HS-27A (cell line): ENCODE results near the gene MARCHF11.

Experiments used
- DNase-seq: peaks from one replicate; pipeline ENCODE4 v3.0.0-alpha.2; 2012; ENCODE audit warnings: low read depth, missing footprints

The MARCHF11 gene, protein sequence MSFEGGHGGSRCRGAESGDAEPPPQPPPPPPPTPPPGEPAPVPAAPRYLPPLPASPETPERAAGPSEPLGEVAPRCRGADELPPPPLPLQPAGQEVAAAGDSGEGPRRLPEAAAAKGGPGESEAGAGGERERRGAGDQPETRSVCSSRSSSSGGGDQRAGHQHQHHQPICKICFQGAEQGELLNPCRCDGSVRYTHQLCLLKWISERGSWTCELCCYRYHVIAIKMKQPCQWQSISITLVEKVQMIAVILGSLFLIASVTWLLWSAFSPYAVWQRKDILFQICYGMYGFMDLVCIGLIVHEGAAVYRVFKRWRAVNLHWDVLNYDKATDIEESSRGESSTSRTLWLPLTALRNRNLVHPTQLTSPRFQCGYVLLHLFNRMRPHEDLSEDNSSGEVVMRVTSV

DNA sequence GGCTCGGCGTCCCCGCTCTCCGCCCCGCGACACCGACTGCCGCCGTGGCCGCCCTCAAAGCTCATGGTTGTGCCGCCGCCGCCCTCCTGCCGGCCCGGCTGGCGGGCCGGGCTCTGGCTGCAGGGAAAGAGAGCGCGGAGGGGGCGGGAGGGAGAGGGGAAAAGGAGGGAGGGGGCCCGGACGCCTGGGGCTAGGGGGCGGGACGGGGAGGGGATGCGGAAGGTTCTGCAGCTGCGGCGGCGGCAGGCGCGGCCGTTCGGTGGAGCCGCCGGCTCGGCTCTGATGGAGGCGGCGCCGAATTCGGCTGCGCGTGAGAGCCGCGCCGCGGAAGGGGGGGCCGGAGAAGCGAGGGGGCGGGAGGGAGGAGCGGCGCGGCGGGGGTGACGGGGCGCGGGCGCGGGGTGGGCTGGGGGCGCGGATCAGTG lies at the start of gene MARCHF11:
MARCHF11 (minus strand) TSS at position 281 of the 425 bp plus-strand sequence; CDS start at position 65, 216 bp downstream.
- DNase-seq, result no peak

DNA sequence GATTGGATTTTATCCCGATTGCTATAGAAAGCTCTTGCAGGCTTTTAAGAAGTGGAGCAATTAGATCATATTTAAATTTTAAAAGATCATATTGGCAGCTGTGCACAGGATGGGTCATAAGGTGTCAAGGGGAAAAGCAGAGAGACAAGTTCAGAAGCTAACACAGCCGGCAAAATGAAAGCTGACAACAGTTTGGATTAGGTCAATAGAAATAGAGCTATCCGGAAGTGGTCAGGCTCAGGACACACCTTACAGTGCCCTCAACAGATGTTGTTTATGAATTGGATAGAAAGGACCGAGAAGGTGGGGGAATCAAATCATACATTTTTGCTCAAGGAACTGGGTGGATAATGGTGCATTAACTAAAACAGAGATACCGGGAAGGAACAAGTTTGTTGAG lies 46.3 kb upstream of the MARCHF11 start:
- no peak for DNase-seq

DNA sequence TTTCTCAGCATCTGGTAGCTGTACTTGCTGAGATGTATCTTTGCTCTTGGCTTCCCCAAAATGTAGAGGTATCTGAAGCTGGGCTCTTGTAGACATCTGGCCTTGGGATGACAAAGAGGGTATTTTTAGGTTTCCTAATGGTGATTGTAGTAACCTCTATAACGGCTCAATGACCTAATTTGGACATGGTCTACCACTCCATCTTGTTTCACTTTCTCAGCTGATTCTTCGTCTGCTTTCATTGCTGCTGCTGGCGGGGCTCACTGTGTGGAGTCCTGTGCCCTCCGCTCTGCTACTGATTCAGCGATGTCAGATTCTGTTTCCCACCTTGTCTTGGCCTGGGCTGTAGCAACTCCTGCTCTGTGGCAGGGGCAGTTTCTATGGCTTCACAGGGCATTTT lies 12.7 kb upstream of the MARCHF11 start:
- no peak for DNase-seq

DNA sequence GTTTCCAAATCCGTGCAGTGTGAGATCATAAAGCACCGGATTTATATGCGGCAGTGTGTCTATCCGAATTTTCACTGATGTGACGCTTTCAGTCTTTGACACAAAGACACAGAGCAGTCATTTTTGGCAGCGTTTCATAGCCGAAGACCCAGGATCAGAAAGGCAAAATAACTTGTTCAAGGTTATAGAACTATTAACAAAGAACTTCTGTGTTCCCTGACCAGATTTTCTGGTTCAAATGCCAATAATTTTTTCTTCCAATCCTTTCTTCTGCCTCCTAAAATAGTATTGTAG lies 1.1 kb upstream of the MARCHF11 start:
- no peak for DNase-seq

DNA sequence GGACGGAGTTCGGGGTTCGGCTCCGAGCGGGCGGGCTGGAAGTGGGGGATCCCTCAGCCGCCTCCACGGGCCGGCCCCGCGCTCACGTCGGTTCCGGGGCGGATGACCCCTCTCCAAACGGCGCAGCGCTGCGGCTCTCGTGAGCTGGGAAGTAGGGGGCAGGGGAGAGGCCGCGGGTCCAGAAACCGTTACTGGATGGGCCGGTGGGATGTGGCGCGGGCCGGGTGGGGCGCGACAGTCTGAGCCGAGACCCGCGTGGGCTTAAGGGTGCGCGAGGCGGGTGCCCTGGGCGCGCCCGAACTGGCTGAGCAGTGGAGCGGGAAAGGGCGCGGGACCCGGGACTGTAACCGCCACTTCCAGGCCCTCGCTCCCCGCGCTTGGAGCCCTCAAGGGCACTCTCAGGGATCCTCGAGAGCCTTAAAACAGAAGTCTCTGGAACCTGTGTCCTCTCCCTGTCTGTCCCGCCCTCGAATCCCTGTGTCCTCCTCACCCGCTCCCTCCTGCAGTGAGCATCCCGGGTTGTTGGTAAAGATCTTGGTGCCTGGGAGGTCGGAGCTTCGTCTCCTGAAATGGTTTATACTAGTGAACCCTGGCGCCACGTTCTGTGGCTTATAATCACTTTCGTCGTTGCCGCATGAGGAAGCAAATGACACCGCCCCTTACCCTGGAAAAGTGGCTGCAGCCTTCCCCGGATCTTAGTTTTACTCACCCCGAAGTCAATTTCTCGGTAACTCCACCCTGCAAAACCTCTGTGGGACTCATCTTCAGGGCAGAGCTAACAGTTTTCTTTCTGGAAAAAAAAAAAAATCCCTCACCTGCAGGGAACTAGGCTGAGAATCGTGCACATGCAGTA lies 571 bp upstream of the MARCHF11 start:
- DNase-seq, result no peak

DNA sequence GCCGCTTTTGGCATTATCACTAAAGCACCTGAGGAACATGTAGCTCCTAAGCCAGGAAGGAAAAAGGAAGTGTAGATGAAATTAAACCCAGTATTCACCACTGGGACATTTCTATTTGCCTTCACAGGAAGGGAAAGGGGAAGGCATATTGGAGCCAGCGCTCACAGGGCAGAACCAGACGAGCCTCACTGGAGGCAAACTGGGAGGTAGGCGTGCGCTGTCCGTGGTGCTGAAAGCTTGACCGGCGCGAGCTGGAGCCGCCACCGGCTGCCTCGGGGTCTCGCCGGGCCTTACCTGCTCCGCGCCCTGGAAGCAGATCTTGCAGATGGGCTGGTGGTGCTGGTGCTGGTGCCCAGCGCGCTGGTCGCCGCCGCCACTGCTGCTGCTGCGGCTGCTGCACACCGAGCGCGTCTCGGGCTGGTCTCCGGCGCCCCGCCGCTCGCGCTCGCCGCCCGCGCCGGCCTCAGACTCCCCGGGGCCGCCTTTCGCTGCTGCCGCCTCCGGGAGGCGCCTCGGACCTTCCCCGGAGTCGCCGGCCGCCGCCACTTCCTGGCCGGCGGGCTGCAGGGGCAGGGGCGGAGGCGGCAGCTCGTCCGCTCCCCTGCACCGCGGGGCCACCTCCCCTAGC lies 732 bp downstream of the MARCHF11 start:
- no peak for DNase-seq

DNA sequence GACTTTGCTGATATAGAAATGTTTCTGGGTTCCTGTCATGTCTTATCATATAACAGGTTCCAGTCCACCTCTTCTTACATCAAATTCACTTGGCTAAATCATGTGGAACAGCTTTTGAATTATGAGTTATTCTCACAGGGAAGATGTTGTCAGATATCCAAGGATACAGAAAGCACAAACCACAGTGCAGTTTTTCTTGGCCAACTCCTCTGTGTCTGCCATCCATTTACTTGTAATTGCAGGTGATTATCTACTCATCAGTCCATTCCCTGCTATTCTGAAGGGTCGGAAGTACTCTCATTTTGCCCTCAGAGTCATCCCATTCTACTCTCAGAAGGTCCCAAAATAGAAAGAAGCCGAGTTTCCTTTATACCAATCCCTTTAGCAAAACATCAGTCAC lies 10.0 kb downstream of the MARCHF11 start:
- no peak for DNase-seq

DNA sequence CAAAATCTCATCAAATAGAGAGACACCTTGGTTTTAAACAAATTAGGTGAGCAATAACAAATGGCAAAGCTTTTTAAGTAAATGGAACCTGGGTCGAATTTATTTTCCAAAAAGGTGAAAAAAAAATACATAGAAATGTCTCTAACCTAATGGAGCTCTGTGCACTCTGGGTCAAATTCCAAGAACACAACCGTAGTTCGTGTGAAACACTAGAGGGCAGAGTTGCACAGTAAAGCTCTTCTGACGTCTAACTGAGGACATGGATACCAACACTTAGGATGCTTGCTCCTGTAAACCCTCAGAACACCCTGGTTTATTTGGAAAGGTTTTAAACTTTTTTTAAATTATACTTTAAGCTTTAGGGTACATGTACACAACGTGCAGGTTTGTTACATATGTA lies 18.9 kb downstream of the MARCHF11 start:
- DNase-seq, result peak; percentile 68

DNA sequence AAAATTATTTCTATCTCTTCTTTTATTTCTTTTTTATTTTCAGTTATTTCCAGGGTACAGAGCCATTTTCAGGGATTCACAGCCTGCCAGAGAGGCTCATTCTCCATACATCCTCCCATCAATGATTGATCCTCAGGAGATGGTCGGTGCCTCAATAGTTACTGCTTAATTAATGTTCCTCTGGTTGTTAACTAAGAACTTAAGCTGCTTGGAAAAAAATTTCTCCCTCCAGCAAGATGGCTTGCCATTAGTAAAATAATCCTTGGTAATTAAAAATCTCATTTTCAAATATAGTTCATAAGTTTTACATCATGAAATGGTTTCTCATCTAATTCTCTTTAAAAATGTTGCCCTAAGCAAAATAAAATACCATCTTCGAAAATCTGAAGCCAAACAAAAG lies 20.0 kb downstream of the MARCHF11 start:
- no peak for DNase-seq

DNA sequence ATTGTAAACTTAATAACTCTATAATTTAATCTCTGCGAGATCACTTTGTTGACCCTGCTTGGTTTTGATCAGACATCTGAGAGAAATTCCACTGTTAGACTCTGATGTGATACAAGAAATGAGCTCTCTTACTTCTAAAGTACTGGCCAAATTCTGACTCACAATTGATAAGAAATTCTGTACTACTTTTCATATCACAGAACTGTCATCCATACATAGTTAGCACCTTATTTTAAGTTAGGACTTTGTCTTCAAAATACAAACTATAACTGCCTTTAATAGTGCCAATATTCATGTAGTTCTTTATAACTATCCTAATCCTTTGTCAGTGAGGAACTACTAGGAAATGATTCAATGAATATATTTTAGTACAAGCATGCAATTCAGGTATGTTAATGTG lies 23.4 kb downstream of the MARCHF11 start:
- no peak for DNase-seq

DNA sequence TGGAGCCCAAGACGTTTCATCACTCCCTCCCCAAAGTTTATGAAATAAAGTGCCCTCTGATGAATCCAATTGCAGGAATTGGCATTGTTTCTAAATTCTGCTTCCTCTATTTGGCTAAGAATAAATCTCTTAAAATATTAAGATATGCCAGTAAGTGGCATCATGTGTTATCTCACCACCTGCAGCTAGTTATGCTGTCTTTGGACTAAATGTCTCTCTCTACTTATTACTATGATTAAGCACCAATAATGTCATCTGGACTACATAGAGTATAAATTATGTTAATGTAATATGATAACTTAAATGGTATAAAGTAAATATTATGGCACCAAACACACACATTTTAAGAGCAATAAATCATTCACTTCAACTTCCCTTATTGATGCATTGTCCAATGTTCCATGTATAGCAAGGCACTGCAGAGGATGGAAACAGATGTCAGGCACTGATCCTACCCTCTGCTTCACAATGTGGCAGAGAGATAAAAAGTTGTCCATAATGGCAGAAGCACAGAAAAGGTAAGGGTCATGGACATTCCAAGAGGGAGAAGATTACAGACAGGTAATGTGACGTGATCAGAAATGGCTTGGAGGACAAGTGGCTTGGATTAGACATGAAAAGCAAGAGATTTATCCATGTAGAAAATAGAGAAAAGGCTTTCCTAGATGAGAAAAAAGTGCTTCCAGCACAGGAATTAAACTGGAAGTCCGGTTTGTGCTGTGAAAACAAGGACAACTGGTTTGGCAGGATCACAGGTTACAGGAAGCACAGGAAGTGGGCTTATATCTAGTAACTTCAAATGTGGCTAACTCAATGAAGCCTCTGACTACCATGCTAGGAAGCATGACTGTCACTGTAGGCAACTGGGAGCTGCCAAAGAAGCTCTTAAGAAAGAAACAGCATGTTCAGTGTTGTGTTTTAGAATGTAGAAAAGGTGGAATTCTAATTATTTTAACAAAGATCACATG lies 26.7 kb downstream of the MARCHF11 start:
- DNase-seq, result no peak

DNA sequence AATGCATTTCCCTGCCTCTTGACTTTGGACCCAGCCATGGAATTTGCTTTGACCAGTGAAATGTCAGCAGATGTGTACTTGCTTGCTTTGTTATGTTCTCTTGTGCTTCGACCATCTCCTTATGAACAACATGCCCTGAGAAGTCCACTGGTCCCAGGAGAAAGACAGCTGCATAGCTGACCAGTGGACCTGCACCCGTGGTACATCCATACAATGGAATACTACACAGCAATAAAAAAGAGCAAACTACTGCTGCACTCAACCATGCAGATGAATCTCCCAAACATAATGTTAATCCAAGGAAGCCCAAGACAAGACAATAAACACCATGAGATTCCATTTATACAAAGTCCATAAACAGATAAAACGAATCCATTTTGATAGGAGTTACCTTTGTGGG lies 30.0 kb downstream of the MARCHF11 start:
- no peak for DNase-seq

DNA sequence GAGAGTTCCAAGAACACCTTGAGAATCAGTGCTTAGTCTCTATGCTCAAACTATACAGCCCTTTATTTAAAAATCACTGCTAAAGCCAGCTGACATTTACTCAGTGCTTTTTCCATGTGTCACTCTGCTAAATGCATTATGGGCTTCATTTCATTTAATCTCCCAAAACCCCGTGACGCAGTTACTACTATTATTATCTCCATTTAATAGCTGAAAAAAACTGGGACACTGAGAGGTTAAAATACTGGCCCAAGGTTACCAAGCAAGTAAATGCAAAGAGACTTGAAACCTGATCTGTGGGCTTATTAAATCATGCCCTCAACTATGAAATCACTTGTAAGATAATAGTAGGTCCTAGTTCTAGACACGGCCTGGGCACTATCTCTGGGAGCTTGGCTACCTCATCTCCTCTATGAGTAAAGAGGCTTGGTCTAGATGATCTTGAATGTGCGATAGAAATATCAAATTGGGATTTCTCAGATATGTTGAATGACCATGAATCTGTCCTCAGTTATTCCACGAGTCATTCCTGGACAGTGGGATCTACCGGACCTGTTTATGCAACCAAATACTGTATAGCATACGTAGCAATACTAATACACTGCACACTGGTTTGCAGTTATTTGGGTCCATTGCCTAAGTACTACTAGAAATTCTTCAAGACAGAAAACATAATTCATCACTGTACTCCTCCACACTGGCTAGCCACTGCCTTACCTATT lies 32.3 kb downstream of the MARCHF11 start:
- peak; percentile 73 for DNase-seq

DNA sequence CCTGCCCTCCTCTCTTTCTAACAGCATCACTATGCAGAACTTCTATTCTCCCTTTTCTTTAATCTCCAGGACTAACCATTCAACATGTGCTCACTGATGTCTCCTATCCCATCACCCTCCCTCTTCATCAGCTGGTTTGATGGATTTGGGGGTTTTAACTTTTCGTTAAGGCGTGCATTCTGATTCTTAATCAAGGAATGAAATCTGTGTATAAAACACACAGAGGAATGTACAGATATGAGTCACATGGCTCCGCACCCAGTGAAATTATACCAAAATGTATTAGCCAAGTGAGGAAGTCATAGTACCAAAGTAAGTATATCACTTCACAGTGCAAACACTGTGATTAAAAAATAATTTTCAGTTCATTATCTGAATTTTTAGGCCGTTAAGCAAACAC lies 35.2 kb downstream of the MARCHF11 start:
- DNase-seq, result peak; percentile 89

DNA sequence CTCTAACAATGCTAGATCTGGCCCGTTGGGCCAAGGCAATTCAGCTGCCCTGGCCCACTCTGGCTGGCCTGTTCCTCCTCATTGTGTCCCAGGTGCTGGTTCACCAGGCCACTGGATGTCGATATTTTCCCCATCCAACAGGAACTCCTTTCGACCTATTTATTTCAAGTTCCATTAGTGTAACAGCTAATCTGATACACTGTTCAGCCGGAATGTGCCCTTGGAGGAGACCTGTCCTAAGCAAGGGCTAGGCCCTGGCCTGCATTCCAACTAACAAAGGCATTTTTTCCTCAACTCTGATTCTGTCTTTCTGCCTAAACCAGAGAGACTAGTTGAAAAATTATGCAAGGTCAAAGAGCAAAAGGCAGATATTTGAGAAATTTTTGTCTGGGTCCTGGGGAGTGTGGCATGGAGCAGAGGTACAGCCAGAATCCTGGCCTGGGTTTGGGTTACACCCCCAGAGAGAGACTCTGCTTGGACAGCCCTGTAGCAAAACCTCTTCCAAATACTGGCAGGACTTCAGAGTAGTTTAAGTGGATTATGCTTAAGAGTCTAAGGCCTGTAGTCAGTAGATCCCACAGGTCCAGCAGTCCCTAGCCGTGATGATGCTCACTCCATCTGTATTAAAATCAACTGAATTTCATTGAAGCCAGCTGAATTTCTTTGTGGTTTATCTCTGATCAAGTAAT lies 36.1 kb downstream of the MARCHF11 start:
- DNase-seq, result peak; percentile 69

DNA sequence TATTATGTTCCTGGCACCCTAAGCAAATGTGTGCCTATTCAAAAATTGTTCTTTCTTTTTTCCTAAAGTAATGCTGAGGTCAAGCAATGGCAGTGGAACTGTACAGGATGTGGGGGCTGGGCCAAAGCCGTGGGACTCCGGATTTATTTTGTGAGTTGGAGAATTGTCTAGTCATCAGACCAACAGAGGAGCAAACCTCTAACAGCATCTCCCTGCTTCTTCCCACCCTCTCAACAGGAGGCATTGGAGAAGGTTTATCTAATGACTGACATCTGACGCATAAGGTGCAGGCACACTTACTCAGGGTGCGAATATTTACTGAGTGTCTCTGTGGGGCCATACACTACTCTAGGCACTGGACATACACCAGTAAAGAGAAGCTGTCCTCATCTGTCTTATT lies 38.6 kb downstream of the MARCHF11 start:
- DNase-seq, result peak; percentile 88

DNA sequence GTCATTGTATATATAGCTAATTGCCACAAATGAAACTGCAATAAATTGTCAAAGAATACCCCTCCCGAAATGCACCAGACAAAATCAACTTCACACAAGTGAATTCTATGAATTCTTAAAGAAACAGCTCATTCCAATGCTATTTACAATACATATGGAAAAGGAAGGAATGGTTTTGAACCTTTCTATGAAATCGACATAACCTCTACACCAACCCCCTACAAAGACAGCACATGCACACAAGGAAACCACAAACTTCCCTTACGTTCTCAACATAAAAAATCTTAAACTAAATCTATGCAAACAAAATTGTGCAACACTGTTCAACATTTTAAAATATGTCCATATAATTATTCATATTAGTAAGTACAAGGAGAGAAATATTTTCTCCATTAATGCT lies 39.2 kb downstream of the MARCHF11 start:
- DNase-seq, result peak; percentile 76

DNA sequence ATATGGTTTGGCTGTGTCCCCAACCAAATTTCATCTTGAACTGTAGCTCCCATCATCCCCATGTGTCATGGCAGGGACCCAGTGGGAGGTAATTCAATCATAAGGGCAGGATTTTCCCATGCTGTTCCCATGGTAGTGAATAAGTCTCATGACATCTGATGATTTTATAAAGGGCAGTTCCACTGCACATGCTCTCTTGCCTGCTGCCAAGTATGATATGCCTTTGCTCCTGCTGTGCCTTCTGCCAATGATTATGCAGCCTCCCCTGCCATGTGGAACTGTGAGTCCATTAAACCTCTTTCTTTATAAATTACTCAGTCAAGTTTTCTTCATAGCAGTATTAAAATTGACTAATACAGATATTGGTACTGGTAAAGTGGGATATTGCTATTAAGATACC lies 42.4 kb downstream of the MARCHF11 start:
- DNase-seq, result no peak

DNA sequence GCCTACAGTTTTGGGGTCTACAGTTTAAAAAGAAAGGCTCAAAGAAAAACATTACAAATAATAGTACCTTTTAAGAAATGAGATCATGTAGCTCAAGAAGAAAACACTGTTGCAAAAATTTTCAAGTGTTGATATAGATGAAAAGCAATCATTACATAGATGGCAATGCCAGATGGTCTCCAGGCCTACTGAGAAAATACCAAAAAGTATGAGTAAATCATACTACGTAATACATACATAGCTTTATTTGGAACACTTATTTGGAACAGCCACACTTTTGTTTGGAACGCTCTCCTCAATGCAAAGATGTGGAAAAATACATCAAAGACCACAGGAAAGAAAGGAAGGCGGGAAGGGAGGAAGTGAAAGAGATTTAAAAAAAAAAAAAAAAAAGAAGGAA lies 44.1 kb downstream of the MARCHF11 start:
- DNase-seq, result no peak

DNA sequence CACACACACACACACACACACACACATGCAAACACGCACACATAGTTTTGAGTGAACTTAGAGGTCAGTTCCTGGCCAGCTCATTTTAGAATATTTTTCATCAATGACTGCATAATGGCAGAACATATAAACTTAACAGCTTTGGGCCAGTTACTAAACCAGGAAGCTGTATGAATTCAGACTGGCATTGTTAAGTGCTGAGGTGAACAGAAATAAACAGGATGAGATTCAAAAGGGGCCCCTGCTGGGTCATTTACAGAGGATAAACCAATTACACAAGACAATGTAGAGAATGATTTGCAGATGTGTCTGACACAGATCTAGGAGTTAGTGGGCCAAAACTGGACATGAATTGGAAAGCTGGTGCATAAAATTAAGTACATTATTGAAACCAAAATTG lies 44.6 kb downstream of the MARCHF11 start:
- DNase-seq, result no peak

DNA sequence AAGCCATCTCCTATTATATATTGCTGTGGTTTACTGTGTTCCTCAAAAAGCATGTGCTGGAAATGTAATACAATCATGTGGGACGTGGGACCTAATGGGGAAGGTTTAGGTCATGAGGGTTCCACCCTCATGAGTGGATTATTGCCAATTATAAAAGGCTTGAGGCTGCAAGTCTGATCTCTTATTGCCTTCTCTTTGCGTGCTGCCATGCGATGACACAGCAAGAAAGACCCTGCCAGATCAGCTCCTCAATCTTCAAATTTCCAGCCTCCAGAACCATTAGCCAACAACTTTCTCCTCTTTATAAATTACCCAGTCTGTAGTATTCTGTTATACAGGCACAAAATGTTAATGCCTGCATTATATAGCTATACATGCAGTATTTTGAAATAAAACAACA lies 45.4 kb downstream of the MARCHF11 start:
- DNase-seq, result no peak
